Common myeloid progenitor, CD34-positive (primary cell): Measurements from ENCODE around the gene SLC8A2.
A peak's percentile ranks its signal among the peaks of the same experiment; 100 is the strongest.
"Not testable (repeated sequence)": the region's sequence is repeated elsewhere in the genome, so short reads cannot be mapped to it uniquely, and the experiment has no call there.

Experiments used
- CTCF ChIA-PET: fragments of 350-600 bp; sonication (Branson Sonifier 250); formaldehyde crosslinking; loops from one replicate; lab custom pipeline; 2021; ENCODE audit warnings: antibody characterized with exemption; lab: Charles Lee
- POLR2A ChIA-PET: fragments of 350-600 bp; sonication (Branson Sonifier 250); formaldehyde crosslinking; loops from one replicate; lab custom pipeline; 2021; ENCODE audit warnings: antibody characterized with exemption; lab: Charles Lee
- DNase-seq, 3 donors: peaks; one replicate each; pipeline versions ENCODE4 v3.0.0 to v3.0.0-alpha.2; 2013
- H3K27ac ChIP-seq, 2 experiments: 1 replicate in 1 of 2; 2 replicates in 1 of 2; pipeline ENCODE4 v1.7.0; 2013; ENCODE audit warnings: inconsistent platforms in 2 of 2, low read length in 2 of 2, mild to moderate bottlenecking in 2 of 2, low read depth in 1 of 2, moderate library complexity in 1 of 2; ENCODE audit not compliant: severe bottlenecking in 2 of 2, insufficient read depth in 1 of 2, poor library complexity in 1 of 2
- H3K27me3 ChIP-seq, 5 experiments: replicated peaks in 2 of 5; 1 replicate in 3 of 5; 2 replicates in 2 of 5; pipeline versions ENCODE4 v1.6.1 to v1.7.0; 2013; ENCODE audit warnings: low read length in 4 of 5, mild to moderate bottlenecking in 2 of 5, moderate library complexity in 2 of 5, inconsistent platforms in 1 of 5; ENCODE audit not compliant: insufficient read depth in 5 of 5, control insufficient read depth in 4 of 5
- H3K36me3 ChIP-seq, 4 experiments: 1 replicate in 2 of 4; 2 replicates in 2 of 4; pipeline versions ENCODE4 v1.6.1 to v1.7.0; 2013; ENCODE audit warnings: low read length in 3 of 4, control low read depth in 1 of 4, mild to moderate bottlenecking in 1 of 4; ENCODE audit not compliant: control insufficient read depth in 4 of 4, insufficient read depth in 4 of 4
- H3K4me1 ChIP-seq, 4 experiments: 1 replicate in 3 of 4; 2 replicates in 1 of 4; pipeline versions ENCODE4 v1.6.1 to v1.7.1; 2013; ENCODE audit warnings: low read length in 3 of 4, mild to moderate bottlenecking in 3 of 4, control low read depth in 1 of 4, inconsistent platforms in 1 of 4, moderate library complexity in 1 of 4; ENCODE audit not compliant: control insufficient read depth in 4 of 4, insufficient read depth in 4 of 4; ENCODE audit errors: control extremely low read depth in 1 of 4
- H3K4me3 ChIP-seq, 7 experiments: 1 replicate in 4 of 7; 2 replicates in 3 of 7; pipeline versions ENCODE4 v1.5.1 to v1.7.0; 2013; ENCODE audit warnings: mild to moderate bottlenecking in 7 of 7, low read length in 6 of 7, moderate library complexity in 6 of 7, inconsistent platforms in 2 of 7, low read depth in 2 of 7, control low read depth in 1 of 7; ENCODE audit not compliant: insufficient read depth in 4 of 7, control insufficient read depth in 1 of 7; ENCODE audit errors: extremely low read depth in 1 of 7
- H3K9me3 ChIP-seq, 5 experiments: 1 replicate in 4 of 5; 2 replicates in 1 of 5; pipeline versions ENCODE4 v1.6.1 to v1.7.1; 2013; ENCODE audit warnings: low read length in 4 of 5, mild to moderate bottlenecking in 2 of 5, inconsistent platforms in 1 of 5, low read depth in 1 of 5, moderate library complexity in 1 of 5; ENCODE audit not compliant: control insufficient read depth in 4 of 5, insufficient read depth in 2 of 5; ENCODE audit errors: control extremely low read depth in 1 of 5
- WGBS: methylation state at CpG from one replicate; pipeline ENCODE4 v1.1.5; 2013; ENCODE audit not compliant: insufficient coverage; 5-methylcytosine and 5-hydroxymethylcytosine counted together

SLC8A2 gene

DNA sequence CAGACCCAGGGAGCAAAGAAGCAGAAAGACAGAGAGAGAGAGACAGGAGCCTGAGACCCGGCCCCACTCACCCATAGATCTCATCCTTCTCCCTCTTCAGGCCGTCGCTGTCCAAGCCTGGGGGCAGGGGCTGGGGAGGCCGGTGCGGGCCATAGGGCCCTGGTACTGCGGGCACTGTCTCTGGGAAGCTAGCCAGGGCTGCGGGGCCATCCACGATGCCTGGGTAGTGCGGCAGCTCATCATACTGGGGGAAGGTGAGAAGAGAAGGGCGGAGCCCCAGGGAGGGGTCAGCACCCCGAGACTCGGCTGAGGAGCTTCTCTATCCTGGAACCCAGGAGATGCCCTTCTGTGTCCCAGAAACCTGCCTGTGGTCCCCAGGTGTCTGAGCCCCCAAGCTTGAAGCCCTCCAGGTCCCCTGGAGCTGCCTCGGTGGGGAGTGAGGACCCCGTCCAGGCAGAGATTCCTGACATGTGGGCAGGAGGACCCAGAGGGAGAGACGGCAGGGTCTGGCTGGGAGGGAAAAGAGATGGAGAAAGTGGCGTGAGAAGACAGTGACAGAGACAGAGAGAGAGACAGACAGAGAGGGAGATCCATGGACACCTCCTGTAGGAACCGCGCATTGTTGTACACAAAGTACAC, 54.5 kb downstream of the SLC8A2 start:
- no peaks in the 10 kb centered on the region for H3K9me3 ChIP-seq
- no peak for DNase-seq
- ChIA-PET POLR2A (no interaction called here), CTCF (interaction anchor here (0.6 kb wide), 1 partner anchor 26 kb away, joined by 3 read pairs; no protein-coding TSS in a partner anchor)
- H3K4me1 ChIP-seq = peaks cover 0 to 19% (median 9%) of the 10 kb centered on the region in 4 experiments
- peaks cover 1 to 92% (median 37%) of the 10 kb centered on the region in 5 experiments for H3K27me3 ChIP-seq
- H3K27ac ChIP-seq = no peak overlapping the region
- WGBS = 8% methylated on average over 17 of the region's 18 CpGs
- no peaks in the 10 kb centered on the region for H3K36me3 ChIP-seq
- H3K4me3 ChIP-seq = no peak overlapping the region

DNA sequence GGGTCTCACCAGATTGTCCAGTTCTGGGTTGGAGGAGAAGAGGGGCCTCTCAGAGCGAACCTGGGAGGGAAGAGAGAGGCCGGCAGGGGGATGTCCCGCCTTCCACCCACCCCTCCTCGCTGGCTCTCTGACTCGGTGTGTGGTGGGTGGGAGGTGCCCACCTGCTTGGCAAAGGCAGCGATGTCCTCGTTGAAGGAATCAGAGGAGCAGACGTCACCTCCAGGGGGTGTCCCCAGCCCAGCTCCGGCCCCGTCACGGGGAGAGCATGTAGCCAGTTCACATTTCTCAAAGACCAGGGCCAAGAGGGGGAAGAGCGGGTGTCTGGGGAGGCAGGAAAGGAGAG, 55.1 kb downstream of the SLC8A2 start:
- Histone ChIP-seq H3K27me3 (peaks cover 0 to 91% (median 36%) of the 10 kb centered on the region in 5 experiments), H3K27ac (no peak overlapping the region), H3K36me3 (no peaks in the 10 kb centered on the region), H3K9me3 (no peaks in the 10 kb centered on the region), H3K4me3 (no peak overlapping the region), H3K4me1 (peaks cover 0 to 19% (median 9%) of the 10 kb centered on the region in 4 experiments)
- WGBS = 24% methylated on average over 7 of the region's 12 CpGs
- ChIA-PET POLR2A (no interaction called here), CTCF (interaction anchor here (0.6 kb wide), 1 partner anchor 25 kb away, joined by 3 read pairs; no protein-coding TSS in a partner anchor)
- DNase-seq = peak in 1 of 3 donors; percentile 15

DNA sequence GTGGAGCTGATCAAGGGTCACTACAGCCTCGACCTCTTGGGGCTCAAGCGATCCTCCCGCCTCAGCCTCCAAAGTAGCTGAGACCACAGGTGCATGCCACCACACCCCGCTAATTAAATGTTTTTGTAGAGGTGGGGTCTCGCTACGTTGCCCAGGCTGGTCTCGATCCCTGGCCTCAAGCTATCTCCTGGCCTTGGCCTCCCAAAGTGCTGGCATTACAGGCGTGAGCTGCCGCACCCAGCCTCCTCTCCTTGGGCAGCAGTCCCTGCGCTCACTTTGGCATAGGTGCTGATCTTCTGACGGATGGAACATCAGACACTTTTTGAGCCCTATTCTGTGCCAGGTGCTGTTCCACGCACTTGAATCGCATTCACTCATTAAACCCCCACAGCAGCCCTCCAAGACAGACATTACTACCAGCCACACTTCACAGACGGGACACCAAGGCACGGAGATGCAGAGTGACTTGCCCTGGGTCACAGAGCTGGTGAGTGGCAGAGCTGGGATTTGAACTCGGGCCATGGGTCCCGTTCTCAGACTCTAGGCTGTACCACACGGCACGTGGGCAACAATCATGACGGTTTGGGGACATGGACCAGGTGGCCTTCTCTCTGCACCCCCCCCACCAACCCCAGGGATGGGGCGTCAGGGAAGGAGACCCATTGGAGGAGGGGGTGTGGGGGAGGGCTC, 55.6 kb downstream of the SLC8A2 start:
- Histone ChIP-seq H3K36me3 (no peaks in the 10 kb centered on the region), H3K4me3 (no peak overlapping the region), H3K27me3 (peaks cover 0 to 88% (median 31%) of the 10 kb centered on the region in 5 experiments), H3K4me1 (peaks cover 0 to 19% (median 9%) of the 10 kb centered on the region in 4 experiments), H3K27ac (no peak overlapping the region), H3K9me3 (no peaks in the 10 kb centered on the region)
- POLR2A ChIA-PET = no interaction called here
- CTCF ChIA-PET = interaction anchor here (0.9 to 1.5 kb wide), 2 partner anchors 12 to 25 kb away, joined by 5 read pairs; no protein-coding TSS in a partner anchor
- DNase-seq = no peak
- 93% methylated on average over 17 of the region's 21 CpGs for WGBS

DNA sequence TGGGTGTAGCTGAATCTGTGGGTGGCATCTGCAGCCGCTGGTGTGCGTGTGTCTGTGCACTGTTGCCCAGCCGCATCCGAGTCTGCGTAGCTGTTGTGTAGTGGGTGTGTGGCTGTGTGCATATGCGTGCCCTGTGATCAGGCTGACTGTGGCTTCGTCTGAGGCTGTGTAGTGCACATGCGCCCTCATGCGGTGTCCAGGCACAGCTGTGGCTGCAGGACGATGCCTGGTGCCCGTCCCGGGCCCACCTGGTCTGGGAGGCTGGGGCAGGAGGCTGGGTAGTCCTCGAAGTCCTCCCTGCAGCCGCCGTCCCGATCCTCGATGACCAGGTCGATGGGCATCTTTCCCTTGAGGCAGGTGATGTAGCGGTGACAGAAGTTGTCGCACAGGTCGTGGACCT, 57.2 kb downstream of the SLC8A2 start:
- Histone ChIP-seq H3K9me3 (no peaks in the 10 kb centered on the region), H3K27me3 (peaks cover 0 to 76% (median 27%) of the 10 kb centered on the region in 5 experiments), H3K27ac (no peak overlapping the region), H3K4me1 (peaks cover 0 to 13% (median 6%) of the 10 kb centered on the region in 4 experiments), H3K36me3 (no peaks in the 10 kb centered on the region), H3K4me3 (no peak overlapping the region)
- peak in 1 of 3 donors; percentile 41 for DNase-seq
- CTCF ChIA-PET = interaction anchor here (1.2 to 1.4 kb wide), 2 partner anchors 119 to 402 kb away, joined by 3 read pairs; no protein-coding TSS in a partner anchor
- POLR2A ChIA-PET = no interaction called here
- WGBS = 60% methylated on average over 13 of the region's 21 CpGs

DNA sequence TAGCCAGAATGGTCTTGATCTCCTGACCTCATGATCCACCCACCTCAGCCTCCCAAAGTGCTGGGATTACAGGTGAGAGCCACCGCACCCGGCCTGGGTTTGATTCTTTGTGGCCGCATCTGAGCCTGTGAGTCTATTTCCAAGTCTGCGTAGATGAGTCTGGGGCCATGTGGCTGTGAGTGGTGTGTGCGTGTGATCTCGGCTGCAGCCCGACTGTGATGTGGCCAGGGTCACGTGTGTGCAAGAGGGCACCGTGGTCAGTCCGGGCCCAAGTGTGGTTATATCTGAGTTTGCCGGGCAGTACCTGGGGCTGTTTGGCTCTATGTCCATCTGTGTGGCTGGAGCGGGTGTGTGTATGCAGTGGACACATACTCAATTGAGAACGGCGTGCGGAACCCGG, 57.8 kb downstream of the SLC8A2 start:
- POLR2A ChIA-PET = no interaction called here
- H3K4me3 ChIP-seq = no peak overlapping the region
- H3K36me3 ChIP-seq = no peaks in the 10 kb centered on the region
- H3K4me1 ChIP-seq = peaks cover 0 to 8% (median 3%) of the 10 kb centered on the region in 4 experiments
- CTCF ChIA-PET = interaction anchor here (1.4 kb wide), 1 partner anchor 402 kb away, joined by 3 read pairs; no protein-coding TSS in a partner anchor
- WGBS = 97% methylated on average over 12 of the region's 16 CpGs
- no peak for DNase-seq
- H3K27ac ChIP-seq = no peak overlapping the region
- peaks cover 0 to 74% (median 27%) of the 10 kb centered on the region in 5 experiments for H3K27me3 ChIP-seq
- no peaks in the 10 kb centered on the region for H3K9me3 ChIP-seq

DNA sequence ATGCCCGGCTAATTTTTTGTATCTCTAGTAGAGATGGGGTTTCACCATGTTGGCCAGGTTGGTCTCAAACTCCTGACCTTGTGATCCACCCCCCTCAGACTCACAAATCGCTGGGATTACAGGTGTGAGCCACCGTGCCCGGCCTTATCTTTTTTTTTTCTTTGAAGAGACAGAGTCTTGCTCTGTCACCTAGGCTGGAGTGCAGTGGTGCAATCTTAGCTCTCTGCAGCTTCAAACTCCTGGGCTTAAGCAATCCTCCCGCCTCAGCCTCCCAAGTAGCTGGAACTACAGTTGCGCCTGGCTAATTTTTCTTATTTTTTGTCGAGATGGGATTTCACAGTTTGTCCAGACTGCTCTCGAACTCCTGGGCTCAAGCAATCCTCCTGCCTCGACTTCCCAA, 60.0 kb downstream of the SLC8A2 start:
- H3K27ac ChIP-seq, H3K36me3 ChIP-seq, H3K4me1 ChIP-seq, POLR2A ChIA-PET, DNase-seq, CTCF ChIA-PET, H3K9me3 ChIP-seq, H3K4me3 ChIP-seq: not testable (repeated sequence)
- H3K27me3 ChIP-seq = peaks cover 0 to 74% (median 11%) of the 10 kb centered on the region in 5 experiments
- 85% methylated on average over 3 of the region's 9 CpGs for WGBS

DNA sequence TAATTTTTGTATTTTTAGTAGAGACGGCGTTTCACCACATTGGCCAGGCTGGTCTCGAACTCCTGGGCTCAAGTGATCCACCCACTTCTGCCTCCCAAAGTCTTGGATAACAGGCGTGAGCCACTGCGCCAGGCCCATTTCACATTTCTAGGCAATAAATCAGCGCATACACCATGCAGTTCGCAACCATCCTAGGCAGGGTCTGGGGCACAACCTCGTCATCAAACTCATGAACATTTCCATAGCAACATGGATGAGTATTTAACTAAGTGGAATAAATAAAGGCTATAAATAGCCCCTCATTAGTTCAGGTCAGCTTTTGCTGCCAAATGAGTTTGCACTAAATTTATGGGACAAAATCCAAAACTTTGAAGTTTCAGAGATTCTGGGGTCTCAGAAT, 60.6 kb downstream of the SLC8A2 start:
- 90% methylated on average over 7 of the region's 8 CpGs for WGBS
- Histone ChIP-seq H3K36me3 (no peaks in the 10 kb centered on the region), H3K4me1 (no peaks in the 10 kb centered on the region), H3K27me3 (peaks cover 0 to 74% (median 13%) of the 10 kb centered on the region in 5 experiments), H3K27ac (no peak overlapping the region), H3K9me3 (no peaks in the 10 kb centered on the region), H3K4me3 (no peak overlapping the region)
- CTCF ChIA-PET = no interaction called here
- DNase-seq = peak in 1 of 3 donors; percentile 11
- POLR2A ChIA-PET = no interaction called here
